Hippocampal formation (tissue), 2 donors: ENCODE data around the gene UBE3C.

Source experiments
- DNase-seq, 2 donors: peaks; one replicate each; lab custom pipeline; 2025; lab: John Stamatoyannopoulos, UW

The UBE3C gene

DNA sequence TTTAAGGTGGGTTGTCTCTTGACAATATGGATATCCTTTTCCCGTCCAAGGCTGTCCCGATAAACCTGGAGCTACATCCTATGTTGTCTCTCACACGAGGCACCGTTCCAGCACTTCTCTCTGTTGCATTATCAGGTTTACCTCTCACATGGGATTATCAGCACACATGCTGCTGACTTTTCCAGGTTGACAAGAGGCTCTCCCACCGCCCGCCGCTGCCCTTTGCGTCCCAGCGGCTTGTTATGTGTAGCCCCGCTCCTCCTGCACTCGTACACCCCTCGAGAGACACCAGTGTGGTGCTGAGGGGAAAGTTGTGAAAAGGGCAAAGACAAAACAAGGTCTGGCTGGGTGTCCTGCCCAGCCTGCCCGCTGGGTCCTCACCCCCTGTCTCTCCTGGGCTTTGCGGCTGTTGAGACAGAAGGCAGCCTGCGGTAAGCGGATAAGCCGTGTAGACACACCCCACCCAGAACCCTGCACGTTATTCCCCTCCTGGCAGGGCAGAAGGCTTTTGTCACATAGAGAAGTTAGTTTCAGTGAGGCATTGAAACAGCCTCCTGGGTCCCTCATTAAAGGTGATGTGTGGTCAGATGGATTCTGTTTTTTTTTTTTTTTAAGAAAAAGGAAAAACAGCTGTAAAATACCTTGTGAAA is 38.7 kb downstream of the UBE3C start:
- DNase-seq, result no peak

DNA sequence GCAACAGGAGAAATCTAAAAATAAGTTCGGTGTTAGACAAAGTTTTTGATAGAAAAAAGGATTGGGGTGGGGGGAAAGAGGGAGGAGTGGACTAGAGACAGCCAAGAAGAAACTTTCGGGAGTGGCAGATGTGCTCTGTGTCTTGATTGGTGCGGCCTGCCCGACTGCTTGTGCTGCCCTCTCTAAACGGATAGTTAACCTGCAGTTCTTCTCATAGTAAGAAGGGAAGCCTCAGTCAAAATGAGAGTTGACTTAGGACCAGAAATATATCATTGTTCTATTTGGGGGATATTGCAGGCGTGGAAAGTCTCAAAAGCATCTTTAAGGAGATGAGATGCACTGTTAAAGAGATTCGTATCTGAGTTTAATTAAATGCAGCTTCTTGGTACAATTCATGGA is 39.3 kb downstream of the UBE3C start:
- DNase-seq, result no peak

DNA sequence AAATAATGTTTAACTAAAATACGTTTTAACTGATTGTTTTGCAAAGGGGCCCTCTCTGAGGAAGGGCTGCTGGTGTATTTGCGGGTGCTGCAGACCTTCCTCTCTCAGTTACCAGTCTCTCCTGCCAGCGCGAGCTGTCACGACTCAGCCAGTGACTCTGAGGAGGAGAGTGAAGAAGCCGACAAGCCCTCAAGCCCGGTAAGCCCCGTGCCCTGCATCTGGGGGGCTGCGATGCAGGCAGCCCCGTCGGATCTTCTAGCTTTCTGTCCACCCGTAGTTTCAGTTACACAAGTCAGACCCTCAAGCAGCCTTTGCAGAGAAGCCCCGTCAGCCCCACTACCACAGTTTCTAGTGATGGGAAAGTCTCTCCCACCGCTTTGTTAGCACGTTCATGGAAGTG is 45.1 kb downstream of the UBE3C start:
- DNase-seq, result no peak

DNA sequence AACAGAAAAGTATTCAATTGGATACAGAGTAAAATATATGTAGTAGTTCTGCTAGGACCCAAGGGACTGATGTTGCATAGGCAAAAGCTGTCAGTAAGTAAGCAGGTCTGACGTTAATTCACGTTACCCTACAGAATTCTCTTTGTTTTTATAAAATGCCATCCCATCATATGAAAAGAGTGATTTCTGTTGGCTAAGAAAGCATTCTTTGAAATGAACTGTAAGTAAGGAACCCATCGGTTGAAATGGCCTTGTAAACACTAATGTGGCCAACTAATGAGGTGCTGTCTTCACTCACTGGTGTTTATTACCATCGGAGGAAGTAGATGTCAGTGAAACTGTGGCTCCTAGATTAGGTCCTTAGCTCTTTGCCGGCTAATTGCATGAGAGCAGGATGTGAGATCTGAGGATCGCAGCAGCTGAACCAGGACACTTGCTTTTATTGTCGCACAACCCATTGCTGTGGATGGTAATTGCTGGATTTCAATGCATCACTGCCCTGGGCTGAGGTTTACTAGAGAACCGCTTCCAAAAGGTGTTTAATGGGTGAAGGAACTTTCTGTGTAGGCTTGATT is 49.5 kb downstream of the UBE3C start:
- no peak for DNase-seq

DNA sequence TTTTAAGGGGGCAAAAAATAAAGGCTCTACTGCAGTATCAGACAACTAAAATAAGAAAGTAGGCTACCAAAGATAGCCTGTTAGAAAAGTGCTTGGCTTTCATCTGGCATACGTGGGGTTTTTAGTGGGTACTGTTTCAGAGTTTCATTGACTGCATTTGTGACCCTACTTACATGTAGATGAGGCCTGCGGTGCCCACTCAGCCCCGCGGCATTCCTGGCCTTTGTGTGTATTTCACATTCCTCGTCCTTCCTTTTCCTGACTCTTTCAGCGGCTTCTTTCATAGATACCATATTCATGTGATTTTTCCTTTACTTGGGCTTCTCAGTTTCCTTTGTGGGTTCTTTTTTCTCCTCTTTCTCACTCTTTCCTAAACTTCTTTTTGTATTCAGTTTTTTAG is 50.7 kb downstream of the UBE3C start:
- no peak for DNase-seq

DNA sequence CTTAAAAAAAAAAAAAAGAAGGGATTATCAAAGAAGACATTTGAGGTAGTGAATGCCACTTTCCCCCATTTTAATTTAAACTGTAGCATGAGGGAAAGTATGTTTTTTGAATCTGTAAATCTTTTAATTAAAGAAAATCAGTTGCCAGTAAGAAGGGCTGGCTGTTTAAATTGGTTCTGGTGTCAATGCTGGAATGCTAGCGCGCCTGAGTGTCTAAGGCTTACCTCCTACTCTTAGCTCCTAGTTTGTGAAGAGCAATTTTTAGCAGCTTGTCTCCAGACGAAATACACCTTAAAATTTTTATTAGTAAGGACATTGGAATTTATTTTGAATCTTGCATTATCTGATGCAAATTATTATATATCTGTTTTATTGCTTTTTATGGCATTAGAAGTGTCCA is 54.1 kb downstream of the UBE3C start:
- no peak for DNase-seq

GRCh38 chr7:157193274-157193673 is 54.5 kb downstream of the UBE3C start:
- DNase-seq, result no peak

DNA sequence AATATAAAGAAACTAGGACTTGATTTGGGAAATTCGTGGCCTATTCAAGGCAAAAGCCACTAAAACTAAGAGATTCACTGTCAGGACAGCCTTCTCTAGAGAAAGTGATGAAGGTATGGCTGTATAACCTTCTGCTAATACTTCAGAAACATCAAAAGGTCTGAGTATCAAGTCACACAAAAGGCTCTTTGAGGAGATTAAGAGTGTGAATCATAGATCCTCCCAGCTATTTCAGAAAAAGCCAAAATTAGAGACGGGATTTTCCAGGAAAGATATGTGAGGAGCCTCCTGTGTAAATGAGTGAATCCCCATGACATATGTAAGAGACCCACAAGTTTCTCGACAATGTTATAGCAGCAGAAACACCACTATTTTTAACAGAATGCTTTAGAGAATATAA is 56.2 kb downstream of the UBE3C start:
- no peak for DNase-seq

DNA sequence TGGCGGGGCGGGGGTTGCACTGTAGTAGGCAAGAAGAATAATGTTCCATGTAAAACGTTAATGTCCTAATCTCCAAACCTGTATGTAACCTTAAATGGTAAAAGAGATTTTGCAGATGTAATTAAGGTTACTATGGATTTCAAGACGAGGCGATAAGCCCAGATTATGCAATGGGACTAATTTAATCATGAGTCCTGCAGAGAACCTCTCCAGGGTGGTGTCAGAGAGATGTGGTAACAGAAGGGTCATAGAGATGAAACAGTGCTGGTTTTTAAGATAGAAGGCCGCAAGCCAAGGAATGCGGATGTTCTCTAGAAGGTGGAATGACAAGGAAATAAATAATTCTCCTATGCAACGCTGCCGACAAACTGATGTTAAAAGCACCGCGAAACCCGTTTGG is 57.1 kb downstream of the UBE3C start:
- no peak for DNase-seq

DNA sequence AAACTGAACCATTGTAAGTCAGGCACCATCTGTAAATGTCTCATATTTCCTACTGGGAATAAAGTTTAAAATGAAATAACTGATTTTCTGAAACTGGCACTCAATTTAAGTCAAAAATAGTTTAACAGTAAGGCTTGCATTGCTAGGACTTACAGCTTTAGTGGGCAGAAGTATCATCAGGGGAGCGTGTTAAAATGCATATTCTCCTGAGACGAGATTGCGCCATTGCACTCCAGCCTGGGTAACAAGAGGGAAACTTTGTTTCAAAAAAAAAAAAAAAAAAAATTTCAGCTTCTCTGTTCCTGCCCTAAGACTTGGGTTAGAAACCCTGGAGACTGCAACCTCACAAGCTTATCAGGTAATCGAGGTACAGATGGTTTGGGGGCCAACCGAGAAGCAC is 65.4 kb downstream of the UBE3C start:
- DNase-seq, result no peak

DNA sequence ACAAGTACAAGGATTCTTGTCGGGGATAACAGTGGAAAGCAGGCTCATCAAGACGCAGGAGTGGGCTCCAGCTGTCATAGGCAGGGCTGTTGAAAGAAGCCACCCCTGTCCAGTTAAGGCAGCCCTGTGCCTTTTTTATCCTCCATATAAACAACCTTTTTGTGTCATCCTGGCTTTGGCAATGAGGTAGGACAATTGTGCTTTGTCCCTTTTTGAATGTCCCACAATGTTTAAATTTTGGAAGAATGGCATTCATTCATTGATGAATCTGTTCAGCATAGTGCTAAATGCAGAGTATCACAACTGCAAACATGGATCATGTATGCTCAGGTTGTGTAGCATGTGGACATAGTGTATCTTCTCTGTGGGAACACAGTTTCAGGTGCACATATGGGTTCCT is 66.7 kb downstream of the UBE3C start:
- DNase-seq, result no peak

GRCh38 chr7:157208571-157209413 is 70.1 kb downstream of the UBE3C start:
- no peak for DNase-seq

- DNase-seq, result no peak
These were observed 72.0 kb downstream of the UBE3C start for GRCh38 chr7:157210682-157211081.

DNA sequence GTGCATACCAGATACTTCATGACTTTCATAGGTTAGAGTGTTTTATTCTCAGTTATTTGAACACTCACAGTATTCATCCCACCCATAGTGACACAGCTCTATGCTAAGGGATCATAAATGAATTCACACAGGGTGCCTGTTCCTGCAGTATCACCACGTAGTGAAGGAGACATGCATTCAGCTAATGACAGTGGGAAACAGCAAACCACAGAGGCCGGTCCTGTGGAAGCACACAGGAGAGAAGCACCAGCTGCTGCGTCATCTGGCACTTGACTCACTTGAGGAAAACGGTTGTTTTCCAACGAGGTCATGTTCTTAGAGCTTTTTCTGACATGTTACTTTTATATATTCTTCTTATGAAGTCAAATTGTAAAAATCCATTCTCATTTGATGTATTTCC is 73.0 kb downstream of the UBE3C start:
- no peak for DNase-seq

DNA sequence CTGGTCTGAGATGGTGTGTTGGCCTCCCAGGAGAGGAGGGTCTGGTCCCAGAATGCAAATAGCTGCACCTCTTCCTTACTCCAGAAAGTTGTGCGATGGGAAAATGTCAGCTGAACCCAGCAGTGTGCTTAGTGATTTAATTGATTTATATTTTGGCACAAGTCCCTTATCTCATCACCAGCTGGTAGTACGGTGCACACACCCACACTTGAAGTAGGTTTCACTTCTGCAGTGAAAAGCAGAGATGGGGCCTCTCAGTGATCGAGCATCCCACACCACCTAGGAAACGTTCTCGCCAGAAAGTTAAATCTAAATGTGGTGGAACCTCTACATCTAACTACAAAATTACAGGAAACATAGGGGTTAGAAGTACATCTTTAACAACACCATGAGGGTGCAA is 80.4 kb downstream of the UBE3C start:
- DNase-seq, result no peak

DNA sequence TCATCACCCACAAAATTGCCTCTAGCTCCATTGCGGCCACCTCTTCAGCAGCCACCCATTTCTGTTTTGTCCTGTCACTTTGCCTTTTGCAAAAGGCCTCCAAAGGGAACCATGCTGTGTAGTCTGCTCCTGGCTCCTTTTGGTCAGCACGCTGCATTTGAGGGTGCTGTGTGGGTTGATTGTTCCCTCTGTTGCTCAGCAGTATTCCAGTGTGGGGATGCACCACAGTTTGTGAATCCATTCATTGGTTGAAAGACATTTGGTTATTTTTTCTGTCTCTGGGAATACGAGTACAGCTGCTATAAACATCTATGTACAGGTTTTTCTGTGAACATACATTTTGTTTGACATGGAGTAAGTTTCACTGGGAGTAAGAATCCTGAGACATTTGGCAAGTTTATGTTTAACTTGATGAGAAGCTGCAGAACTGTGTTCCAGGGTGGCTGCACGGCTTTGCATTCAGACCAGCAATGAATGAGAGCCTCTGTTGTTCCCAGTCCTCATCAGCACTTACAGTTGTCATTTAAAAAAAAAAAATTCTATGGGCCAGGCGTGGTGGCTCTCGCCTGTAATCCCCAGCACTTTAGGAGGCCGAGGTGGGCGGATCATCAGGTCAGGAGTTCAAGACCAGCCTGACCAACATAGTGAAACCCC is 82.3 kb downstream of the UBE3C start:
- no peak for DNase-seq

DNA sequence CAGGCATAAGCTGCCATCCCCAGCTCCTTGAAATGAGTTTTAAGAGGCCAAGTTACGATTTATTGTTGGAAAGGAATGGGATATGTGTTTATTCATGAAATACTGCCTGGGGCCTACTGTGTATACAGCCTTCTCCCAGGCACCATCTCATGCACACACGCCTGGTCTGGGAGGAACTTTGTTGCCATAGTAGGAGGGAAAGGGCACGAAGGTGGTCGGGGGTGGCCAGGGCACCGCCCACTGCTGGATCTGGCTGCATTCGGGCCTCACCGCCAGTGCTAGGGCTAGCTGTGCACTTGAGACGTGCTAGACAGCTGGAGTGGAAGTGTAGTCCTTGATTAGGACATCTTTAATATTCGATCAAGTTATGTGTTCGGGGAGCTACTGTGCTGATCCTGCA is 84.0 kb downstream of the UBE3C start:
- DNase-seq, result no peak

GRCh38 chr7:157224627-157225026 is 85.9 kb downstream of the UBE3C start:
- DNase-seq, result peak in 1 of 2 donors; percentile 19

DNA sequence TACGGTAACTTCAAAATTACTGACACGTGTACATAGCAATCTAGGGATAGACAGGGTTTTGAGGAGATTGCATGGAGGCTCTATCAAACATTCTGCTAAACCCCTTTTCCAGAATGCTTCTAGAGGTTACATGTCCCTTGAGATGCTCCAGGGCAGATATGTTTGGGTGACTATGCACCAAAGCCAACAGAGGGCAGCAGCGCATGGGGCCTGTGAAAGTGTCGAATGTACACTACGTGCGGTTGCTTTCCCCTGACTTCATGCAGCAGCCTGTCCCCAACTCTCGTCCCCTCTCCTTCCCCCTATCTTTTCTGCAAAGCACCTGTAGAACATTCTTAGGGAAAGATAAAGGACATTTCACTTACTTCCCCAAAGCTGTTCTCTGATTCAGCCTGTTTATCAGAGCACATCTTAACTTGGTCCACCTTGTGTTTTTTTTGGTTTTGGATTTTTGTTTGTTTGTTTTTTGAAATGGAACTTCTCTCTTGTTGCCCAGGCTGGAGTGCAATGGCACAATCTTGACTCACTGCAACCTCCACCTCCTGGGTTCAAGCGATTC is 90.2 kb downstream of the UBE3C start:
- no peak for DNase-seq

DNA sequence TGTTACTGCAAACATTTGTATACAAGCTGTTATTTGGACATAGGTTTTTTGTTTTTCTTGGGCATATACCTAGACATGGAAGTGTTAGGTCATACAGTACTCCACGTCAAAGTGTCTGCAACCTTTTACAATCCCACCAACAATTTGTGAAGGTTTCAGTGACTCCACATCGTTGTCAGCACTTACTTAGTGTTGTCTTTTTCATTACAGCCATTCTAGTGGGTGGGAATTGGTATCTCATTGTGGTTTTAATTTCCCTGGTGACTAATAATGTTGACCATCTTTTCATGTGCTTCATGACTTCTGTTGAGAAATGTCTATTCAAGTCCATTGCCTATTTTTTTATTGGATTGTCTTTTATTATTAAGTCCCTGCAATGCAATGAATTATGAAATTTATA is 95.0 kb downstream of the UBE3C start:
- DNase-seq, result no peak

GRCh38 chr7:157234271-157234670 is 95.5 kb downstream of the UBE3C start:
- no peak for DNase-seq
